HL-60 (cell line): ENCODE data around the gene SLC35G1.

Source experiments
- DNase-seq, 2 experiments: peaks; one replicate each; pipeline ENCODE4 v3.0.0-alpha.2; 2010 to 2020; ENCODE audit warnings: low read depth in 1 of 2, low spot score in 1 of 2
- H3K27ac ChIP-seq: fragments of 250-450 bp; sonication (Bioruptor Pico); replicated peaks from 2 replicates; pipeline ENCODE4 v1.5.1; 2020; ENCODE audit warnings: mild to moderate bottlenecking, moderate library complexity
- H3K27me3 ChIP-seq: fragments of 250-450 bp; sonication (Bioruptor Pico); 2 replicates; pipeline ENCODE4 v1.5.1; 2021; ENCODE audit warnings: mild to moderate bottlenecking, moderate library complexity; ENCODE audit not compliant: insufficient read depth, poor library complexity, severe bottlenecking
- H3K4me3 ChIP-seq: replicated peaks from 2 replicates; pipeline ENCODE4 v1.5.1; 2011; ENCODE audit warnings: mild to moderate bottlenecking, control low read depth, low read length; ENCODE audit not compliant: insufficient read depth
- CTCF ChIP-seq: IDR thresholded peaks from one replicate; pipeline ENCODE4 v1.5.1; 2011; ENCODE audit warnings: low read length, control low read depth, inconsistent platforms; ENCODE audit not compliant: insufficient read depth
- GABPA ChIP-seq: IDR thresholded peaks from 2 replicates; pipeline ENCODE4 v1.6.1; 2012; ENCODE audit warnings: low read depth
- POLR2AphosphoS5 ChIP-seq: IDR thresholded peaks from 2 replicates; pipeline ENCODE4 v1.6.1; 2012; ENCODE audit warnings: low read depth
- REST ChIP-seq: IDR thresholded peaks from 2 replicates; pipeline ENCODE4 v1.6.1; 2012; ENCODE audit warnings: low read depth; ENCODE audit not compliant: insufficient replicate concordance
- SPI1 ChIP-seq: IDR thresholded peaks from 2 replicates; pipeline ENCODE4 v1.6.1; 2012; ENCODE audit warnings: low read depth, mild to moderate bottlenecking, borderline replicate concordance

SLC35G1 gene

GRCh38 chr10:93872375-93873158 is 21.2 kb upstream of the SLC35G1 start:
- DNase-seq, result no peak
- Histone ChIP-seq H3K27ac (no peak overlapping the region), H3K4me3 (no peak overlapping the region), H3K27me3 (no peaks in the 10 kb centered on the region)
- TF ChIP-seq REST (no peak), GABPA (no peak), POLR2AphosphoS5 (no peak), CTCF (no peak), SPI1 (no peak)

- Histone ChIP-seq H3K27me3 (no peaks in the 10 kb centered on the region), H3K27ac (no peak overlapping the region), H3K4me3 (no peak overlapping the region)
- DNase-seq, result peak in 1 of 2 experiments; percentile 42
- TF ChIP-seq SPI1 (no peak), POLR2AphosphoS5 (no peak), CTCF (no peak), REST (no peak), GABPA (no peak)
Observed at GRCh38 chr10:93873420-93874115, 20.2 kb upstream of the SLC35G1 start.

- H3K27ac ChIP-seq, result no peak overlapping the region
- DNase-seq, result no peak
- no peak for TF ChIP-seq POLR2AphosphoS5
- no peak for TF ChIP-seq SPI1
- no peak for TF ChIP-seq CTCF
- no peak for TF ChIP-seq GABPA
- no peak for TF ChIP-seq REST
- no peak overlapping the region for H3K4me3 ChIP-seq
- no peaks in the 10 kb centered on the region for H3K27me3 ChIP-seq
Observed at GRCh38 chr10:93874309-93875031, 19.3 kb upstream of the SLC35G1 start.
